LNCAP (cell line): ENCODE results near the gene SHOX.

Experiments used
- TF ChIP-seq, protein P1 (sequence below): fragments of 450-650 bp; IDR thresholded peaks from 2 replicates; pipeline ENCODE4 v1.5.1; 2017; ENCODE audit warnings: mild to moderate bottlenecking

Gene SHOX

DNA sequence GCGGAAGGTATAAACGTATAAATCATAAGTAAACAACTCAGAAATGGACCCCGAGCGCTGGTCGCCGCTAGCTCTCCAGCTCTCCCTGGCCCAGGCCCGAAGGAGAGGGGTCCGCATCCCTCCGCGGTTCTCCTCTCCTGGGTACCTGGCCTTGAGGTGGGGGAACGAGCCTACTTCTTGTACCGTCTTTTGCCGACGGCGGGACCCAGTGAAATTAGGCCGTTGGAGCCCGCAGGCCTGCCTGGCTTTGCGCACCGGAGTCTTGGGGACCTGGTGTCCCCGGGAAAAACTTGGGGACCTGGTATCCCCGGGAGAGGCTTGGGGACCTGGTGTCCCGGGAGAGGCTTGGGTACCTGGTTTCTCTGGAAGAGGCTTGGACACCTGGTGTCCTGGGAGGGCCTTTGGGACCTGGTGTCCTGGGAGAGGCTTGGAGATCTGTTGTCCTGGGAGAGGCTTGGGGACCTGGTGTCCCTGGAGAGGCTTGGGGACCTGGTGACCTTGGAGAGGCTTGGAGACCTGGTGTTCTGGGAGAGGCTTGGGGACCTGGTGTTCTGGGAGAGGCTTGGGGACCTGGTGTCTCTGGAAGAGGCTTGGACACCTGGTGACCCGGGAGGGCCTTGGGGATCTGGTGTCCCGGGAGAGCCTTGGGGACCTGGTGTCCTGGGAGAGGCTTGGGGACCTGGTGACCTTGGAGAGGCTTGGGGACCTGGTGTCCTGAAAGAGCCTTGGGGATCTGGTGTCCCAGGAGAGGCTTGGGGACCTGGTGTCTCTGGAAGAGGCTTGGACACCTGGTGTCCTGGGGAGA, 12.0 kb downstream of the SHOX start:
- TF ChIP-seq, protein P1, sequence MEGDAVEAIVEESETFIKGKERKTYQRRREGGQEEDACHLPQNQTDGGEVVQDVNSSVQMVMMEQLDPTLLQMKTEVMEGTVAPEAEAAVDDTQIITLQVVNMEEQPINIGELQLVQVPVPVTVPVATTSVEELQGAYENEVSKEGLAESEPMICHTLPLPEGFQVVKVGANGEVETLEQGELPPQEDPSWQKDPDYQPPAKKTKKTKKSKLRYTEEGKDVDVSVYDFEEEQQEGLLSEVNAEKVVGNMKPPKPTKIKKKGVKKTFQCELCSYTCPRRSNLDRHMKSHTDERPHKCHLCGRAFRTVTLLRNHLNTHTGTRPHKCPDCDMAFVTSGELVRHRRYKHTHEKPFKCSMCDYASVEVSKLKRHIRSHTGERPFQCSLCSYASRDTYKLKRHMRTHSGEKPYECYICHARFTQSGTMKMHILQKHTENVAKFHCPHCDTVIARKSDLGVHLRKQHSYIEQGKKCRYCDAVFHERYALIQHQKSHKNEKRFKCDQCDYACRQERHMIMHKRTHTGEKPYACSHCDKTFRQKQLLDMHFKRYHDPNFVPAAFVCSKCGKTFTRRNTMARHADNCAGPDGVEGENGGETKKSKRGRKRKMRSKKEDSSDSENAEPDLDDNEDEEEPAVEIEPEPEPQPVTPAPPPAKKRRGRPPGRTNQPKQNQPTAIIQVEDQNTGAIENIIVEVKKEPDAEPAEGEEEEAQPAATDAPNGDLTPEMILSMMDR, result no peak

DNA sequence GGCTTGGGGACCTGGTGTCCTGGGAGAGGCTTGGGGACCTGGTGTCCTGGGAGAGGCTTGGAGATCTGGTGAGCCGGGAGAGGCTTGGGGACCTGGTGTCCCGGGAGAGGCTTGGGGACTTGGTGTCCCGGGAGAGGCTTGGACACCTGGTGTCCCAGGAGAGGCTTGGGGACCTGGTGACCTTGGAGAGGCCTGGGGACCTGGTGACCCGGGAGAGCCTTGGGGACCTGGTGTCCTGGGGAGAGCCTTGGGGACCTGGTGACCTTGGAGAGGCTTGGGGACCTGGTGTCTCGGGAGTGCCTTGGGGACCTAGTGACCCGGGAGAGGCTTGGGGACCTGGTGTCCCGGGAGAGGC, 12.6 kb downstream of the SHOX start:
- TF ChIP-seq, protein P1, result no peak

- TF ChIP-seq, protein P1, result no peak
Measured at GRCh38 chrX:643911-644303, 13.3 kb downstream of the SHOX start.

DNA sequence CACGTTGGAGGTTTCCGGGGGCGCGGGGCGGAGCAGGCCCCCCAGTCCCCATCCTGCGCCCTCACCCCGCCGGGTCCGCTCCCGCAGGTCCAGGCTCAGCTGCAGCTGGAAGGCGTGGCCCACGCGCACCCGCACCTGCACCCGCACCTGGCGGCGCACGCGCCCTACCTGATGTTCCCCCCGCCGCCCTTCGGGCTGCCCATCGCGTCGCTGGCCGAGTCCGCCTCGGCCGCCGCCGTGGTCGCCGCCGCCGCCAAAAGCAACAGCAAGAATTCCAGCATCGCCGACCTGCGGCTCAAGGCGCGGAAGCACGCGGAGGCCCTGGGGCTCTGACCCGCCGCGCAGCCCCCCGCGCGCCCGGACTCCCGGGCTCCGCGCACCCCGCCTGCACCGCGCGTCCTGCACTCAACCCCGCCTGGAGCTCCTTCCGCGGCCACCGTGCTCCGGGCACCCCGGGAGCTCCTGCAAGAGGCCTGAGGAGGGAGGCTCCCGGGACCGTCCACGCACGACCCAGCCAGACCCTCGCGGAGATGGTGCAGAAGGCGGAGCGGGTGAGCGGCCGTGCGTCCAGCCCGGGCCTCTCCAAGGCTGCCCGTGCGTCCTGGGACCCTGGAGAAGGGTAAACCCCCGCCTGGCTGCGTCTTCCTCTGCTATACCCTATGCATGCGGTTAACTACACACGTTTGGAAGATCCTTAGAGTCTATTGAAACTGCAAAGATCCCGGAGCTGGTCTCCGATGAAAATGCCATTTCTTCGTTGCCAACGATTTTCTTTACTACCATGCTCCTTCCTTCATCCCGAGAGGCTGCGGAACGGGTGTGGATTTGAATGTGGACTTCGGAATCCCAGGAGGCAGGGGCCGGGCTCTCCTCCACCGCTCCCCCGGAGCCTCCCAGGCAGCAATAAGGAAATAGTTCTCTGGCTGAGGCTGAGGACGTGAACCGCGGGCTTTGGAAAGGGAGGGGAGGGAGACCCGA, 14.0 kb downstream of the SHOX start:
- TF ChIP-seq, protein P1, result no peak

GRCh38 chrX:646228-646495, 15.6 kb downstream of the SHOX start:
- TF ChIP-seq, protein P1, result no peak

- TF ChIP-seq, protein P1, result no peak
Measured at GRCh38 chrX:646796-647195, 16.2 kb downstream of the SHOX start.

DNA sequence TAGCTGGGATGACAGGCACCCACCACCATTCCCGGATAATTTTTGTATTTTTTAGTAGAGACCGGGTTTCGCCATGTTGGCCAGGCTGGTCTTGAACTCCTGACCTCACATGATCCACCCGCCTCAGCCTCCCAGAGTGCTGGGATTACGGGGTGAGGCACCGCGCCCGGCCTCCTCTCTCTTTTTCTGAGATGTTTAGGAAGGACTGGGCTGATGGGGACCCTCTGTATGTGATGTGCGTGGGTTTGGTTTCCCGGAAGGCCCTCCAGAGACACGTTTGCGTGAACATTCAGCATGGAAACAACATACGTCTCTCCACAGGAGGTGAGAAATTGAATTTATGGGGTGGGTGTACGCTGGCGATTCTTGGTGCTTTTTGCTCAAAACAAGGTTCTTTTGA, 18.6 kb downstream of the SHOX start:
- TF ChIP-seq, protein P1, result no peak
